ENCODE results near the gene GRM8.

The GRM8 gene

GRCh38 chr7:127230192-127230925 is 22.4 kb downstream of the GRM8 start:
- DNase-seq: no peak

GRCh38 chr7:127226685-127227374 is 25.9 kb downstream of the GRM8 start:
- no peak for DNase-seq

GRCh38 chr7:127221731-127222130 is 31.0 kb downstream of the GRM8 start:
- no peak for DNase-seq

- no peak for DNase-seq
Measured at GRCh38 chr7:127214956-127215718, 37.6 kb downstream of the GRM8 start.

GRCh38 chr7:127209886-127210285 is 42.9 kb downstream of the GRM8 start:
- no peak for DNase-seq

GRCh38 chr7:127208860-127209259 is 43.9 kb downstream of the GRM8 start:
- no peak for DNase-seq

- no peak for DNase-seq
Measured at GRCh38 chr7:127208351-127208750, 44.4 kb downstream of the GRM8 start.

GRCh38 chr7:127207806-127208205 is 44.9 kb downstream of the GRM8 start:
- no peak for DNase-seq

GRCh38 chr7:127207230-127207629 is 45.5 kb downstream of the GRM8 start:
- DNase-seq: no peak

GRCh38 chr7:127194571-127194970 is 58.2 kb downstream of the GRM8 start:
- DNase-seq: no peak

- no peak for DNase-seq
Measured at GRCh38 chr7:127189886-127190285, 62.9 kb downstream of the GRM8 start.

GRCh38 chr7:127189074-127189473 is 63.7 kb downstream of the GRM8 start:
- DNase-seq: no peak

- DNase-seq: no peak
Measured at GRCh38 chr7:127187740-127188139, 65.0 kb downstream of the GRM8 start.

GRCh38 chr7:127186686-127187085 is 66.1 kb downstream of the GRM8 start:
- no peak for DNase-seq

- no peak for DNase-seq
Measured at GRCh38 chr7:127177156-127177555, 75.6 kb downstream of the GRM8 start.

GRCh38 chr7:127162366-127162765 is 90.4 kb downstream of the GRM8 start:
- DNase-seq: no peak

GRCh38 chr7:127158659-127159058 is 94.1 kb downstream of the GRM8 start:
- no peak for DNase-seq

- DNase-seq: no peak
Measured at GRCh38 chr7:127154958-127155357, 97.8 kb downstream of the GRM8 start.

- DNase-seq: no peak
Measured at GRCh38 chr7:127154101-127154500, 98.6 kb downstream of the GRM8 start.

GRCh38 chr7:127153315-127153714 is 99.4 kb downstream of the GRM8 start:
- DNase-seq: no peak

GRCh38 chr7:127152423-127152822 is 100.3 kb downstream of the GRM8 start:
- DNase-seq: no peak

- no peak for DNase-seq
Measured at GRCh38 chr7:127151379-127151778, 101.4 kb downstream of the GRM8 start.

GRCh38 chr7:127150543-127150942 is 102.2 kb downstream of the GRM8 start:
- DNase-seq: no peak

Data from fibroblast of skin of abdomen (primary cell).